Measurements from ENCODE around the gene GGA1. TPM values are rescaled to one million over a fixed set of nuclear protein-coding genes. Genes with fewer than 3 reads are reported as not detected.
A peak's percentile ranks its signal among the peaks of the same experiment; 100 is the strongest.

GGA1 gene
- total RNA-seq, 1 experiment from 2014 or later: 52.7 TPM

DNA sequence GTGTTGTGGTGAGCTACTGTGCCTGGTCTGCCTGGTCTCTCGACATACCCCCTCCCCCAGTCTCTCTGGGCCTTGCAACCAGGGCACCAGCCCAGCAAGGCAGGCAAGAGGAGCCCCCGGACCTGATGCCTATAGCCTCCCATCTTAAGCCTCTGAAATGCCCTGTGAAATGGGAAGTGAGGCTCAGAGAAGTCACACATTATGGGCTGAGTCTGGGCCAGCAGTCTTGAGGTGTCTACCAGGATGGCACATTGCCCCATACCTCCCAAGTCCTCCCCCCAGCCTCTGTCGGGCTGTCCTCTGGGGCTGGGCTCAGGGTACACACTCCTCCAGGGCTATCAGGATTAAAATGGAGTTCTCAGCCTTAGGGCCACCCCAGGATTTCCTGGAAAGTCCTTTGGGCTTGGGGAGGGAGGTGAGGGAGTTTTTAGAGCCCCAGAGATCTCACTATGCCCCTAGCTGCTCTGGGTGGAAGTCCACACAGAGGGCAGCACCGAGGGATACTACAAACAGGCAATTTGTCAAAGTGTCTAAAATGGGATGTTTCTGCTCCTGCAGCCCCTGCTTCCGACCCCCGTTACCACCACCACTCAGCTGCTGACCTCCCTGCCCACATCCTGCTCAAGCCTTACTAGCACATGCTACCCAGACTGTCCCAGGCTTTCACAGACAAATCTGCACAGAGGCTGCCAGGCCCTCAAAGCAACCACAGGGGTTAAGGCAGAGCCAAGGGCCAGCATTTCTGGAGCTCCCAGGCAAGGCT is 27.7 kb downstream of the GGA1 start:
- no peak for DNase-seq (ENCODE audit: unreplicated experiment)
- TF ChIP-seq, protein P1, sequence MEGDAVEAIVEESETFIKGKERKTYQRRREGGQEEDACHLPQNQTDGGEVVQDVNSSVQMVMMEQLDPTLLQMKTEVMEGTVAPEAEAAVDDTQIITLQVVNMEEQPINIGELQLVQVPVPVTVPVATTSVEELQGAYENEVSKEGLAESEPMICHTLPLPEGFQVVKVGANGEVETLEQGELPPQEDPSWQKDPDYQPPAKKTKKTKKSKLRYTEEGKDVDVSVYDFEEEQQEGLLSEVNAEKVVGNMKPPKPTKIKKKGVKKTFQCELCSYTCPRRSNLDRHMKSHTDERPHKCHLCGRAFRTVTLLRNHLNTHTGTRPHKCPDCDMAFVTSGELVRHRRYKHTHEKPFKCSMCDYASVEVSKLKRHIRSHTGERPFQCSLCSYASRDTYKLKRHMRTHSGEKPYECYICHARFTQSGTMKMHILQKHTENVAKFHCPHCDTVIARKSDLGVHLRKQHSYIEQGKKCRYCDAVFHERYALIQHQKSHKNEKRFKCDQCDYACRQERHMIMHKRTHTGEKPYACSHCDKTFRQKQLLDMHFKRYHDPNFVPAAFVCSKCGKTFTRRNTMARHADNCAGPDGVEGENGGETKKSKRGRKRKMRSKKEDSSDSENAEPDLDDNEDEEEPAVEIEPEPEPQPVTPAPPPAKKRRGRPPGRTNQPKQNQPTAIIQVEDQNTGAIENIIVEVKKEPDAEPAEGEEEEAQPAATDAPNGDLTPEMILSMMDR (IDR thresholded peaks at IDR 0.05; ENCODE audit: unreplicated experiment): no peak
- no TSS peak for BruUV-seq (replicated peaks)
- POLR2A ChIA-PET: interaction anchor here (0.6 to 1.5 kb wide), 5 partner anchors 9 to 131 kb away, joined by 3 to 7 read pairs (median 4); partner anchors contain the start of gene PDXP
- no peak overlapping the region for H3K4me3 Mint-ChIP-seq (ENCODE audit: unreplicated experiment)
- peaks cover 5% of the 10 kb centered on the region for H3K36me3 Mint-ChIP-seq (ENCODE audit: insufficient read depth, unreplicated experiment)
- H3K27me3 Mint-ChIP-seq (ENCODE audit: insufficient read depth, unreplicated experiment): no peaks in the 10 kb centered on the region
- intact Hi-C loops (cut with micrococcal nuclease): no loop called here
- H3K27ac Mint-ChIP-seq (ENCODE audit: low read depth, unreplicated experiment): no peak overlapping the region
- H3K9me3 Mint-ChIP-seq (ENCODE audit: unreplicated experiment): no peaks in the 10 kb centered on the region
- H3K4me1 Mint-ChIP-seq (ENCODE audit: insufficient read depth, unreplicated experiment): no peaks in the 10 kb centered on the region
- CTCF ChIA-PET: interaction anchor here (0.5 to 1.4 kb wide), 7 partner anchors 11 to 227 kb away, joined by 3 to 7 read pairs (median 4); partner anchors contain the start of gene GGA1

DNA sequence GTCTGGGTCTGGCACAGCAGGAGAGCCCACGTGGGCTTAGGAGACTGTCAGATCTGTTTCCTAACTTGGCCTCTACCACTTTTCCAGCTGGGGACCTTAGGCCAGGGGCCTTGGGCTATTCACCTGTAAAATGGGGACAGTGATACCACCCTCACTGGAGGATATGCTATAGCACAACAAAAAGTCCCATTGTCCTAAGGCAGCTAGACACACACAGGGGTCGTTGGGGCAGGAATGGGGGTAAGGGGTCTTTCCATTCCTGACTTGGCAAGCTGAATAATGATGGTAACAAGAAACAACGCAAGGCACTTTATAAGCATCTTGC is 28.3 kb downstream of the GGA1 start:
- Mint-ChIP-seq H3K36me3 (ENCODE audit: insufficient read depth, unreplicated experiment) (peaks cover 1% of the 10 kb centered on the region), H3K27ac (ENCODE audit: low read depth, unreplicated experiment) (no peak overlapping the region), H3K4me1 (ENCODE audit: insufficient read depth, unreplicated experiment) (no peaks in the 10 kb centered on the region), H3K4me3 (ENCODE audit: unreplicated experiment) (no peak overlapping the region), H3K27me3 (ENCODE audit: insufficient read depth, unreplicated experiment) (no peaks in the 10 kb centered on the region), H3K9me3 (ENCODE audit: unreplicated experiment) (no peaks in the 10 kb centered on the region)
- BruUV-seq (replicated peaks): no TSS peak
- DNase-seq (ENCODE audit: unreplicated experiment): no peak
- TF ChIP-seq, protein P1 (IDR thresholded peaks at IDR 0.05; ENCODE audit: unreplicated experiment): no peak
- CTCF ChIA-PET: interaction anchor here (0.8 to 1.8 kb wide), 6 partner anchors 12 to 227 kb away, joined by 3 to 7 read pairs (median 4); partner anchors contain the start of gene GGA1
- POLR2A ChIA-PET: interaction anchor here (0.6 to 1.5 kb wide), 5 partner anchors 9 to 132 kb away, joined by 3 to 7 read pairs (median 4); partner anchors contain the start of gene PDXP
- intact Hi-C loops (cut with micrococcal nuclease): no loop called here

DNA sequence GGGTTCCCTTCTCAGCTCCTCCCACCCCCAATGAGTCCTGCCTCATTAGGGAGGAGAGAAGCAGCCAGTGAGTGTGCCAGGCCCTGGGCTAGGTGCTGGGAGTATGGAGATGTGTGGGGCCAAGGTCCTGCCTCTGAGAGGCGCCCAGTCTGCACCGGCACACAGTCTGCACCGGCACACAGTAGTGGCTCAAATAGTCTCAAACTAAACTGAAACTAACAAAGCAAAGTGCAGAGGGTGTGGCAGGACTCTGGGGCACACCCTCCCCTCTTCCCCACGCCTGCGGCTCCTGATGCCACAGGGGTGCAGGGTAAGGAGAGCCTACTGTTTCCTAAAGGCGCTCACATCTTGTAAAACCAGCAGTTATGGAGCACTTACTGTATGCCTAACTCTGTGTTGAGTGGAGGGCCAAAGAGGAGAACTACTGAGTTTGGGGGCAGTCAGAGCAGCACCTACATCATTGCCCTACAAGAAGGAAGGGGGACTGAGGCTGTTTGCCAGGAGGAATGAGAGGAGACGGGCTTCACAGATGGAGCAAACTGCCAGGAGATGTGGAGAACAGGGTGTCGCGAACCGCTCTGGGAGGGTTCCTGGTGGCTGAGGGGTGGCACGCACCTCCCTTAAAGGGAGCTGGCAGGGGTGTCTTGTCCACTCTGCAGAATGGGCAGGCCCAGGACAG is 29.9 kb downstream of the GGA1 start:
- TF ChIP-seq, protein P1 (IDR thresholded peaks at IDR 0.05; ENCODE audit: unreplicated experiment): no peak
- Mint-ChIP-seq H3K27me3 (ENCODE audit: insufficient read depth, unreplicated experiment) (no peaks in the 10 kb centered on the region), H3K4me3 (ENCODE audit: unreplicated experiment) (peak overlapping the region; percentile 49), H3K9me3 (ENCODE audit: unreplicated experiment) (no peaks in the 10 kb centered on the region), H3K4me1 (ENCODE audit: insufficient read depth, unreplicated experiment) (peaks cover 4% of the 10 kb centered on the region), H3K36me3 (ENCODE audit: insufficient read depth, unreplicated experiment) (no peaks in the 10 kb centered on the region), H3K27ac (ENCODE audit: low read depth, unreplicated experiment) (peak overlapping the region; percentile 1)
- no TSS peak for BruUV-seq (replicated peaks)
- CTCF ChIA-PET: interaction anchor here (0.6 to 1.8 kb wide), 3 partner anchors 15 to 180 kb away, joined by 3 to 7 read pairs (median 3); no protein-coding TSS in a partner anchor
- intact Hi-C loops (cut with micrococcal nuclease): no loop called here
- no peak for DNase-seq (ENCODE audit: unreplicated experiment)
- POLR2A ChIA-PET: interaction anchor here (1.1 to 1.5 kb wide), 3 partner anchors 19 to 39 kb away, joined by 3 to 7 read pairs (median 3); partner anchors contain the start of gene PDXP

Data from MCF 10A (cell line).